Keratinocyte (primary cell): Measurements from ENCODE around the gene ACTR3C.
"Not testable (repeated sequence)": the region's sequence is repeated elsewhere in the genome, so short reads cannot be mapped to it uniquely, and the experiment has no call there.

ENCODE experiments used
- EZH2 ChIP-seq: IDR thresholded peaks from one replicate; pipeline ENCODE4 v1.6.1; 2012; ENCODE audit warnings: inconsistent platforms, mild to moderate bottlenecking, low read length, moderate library complexity
- TF ChIP-seq, protein P1 (sequence below), 3 experiments: IDR thresholded peaks in 1 of 3; conservative IDR thresholded peaks in 1 of 3; optimal IDR thresholded peaks in 1 of 3; 2 replicates in 2 of 3; 3 replicates in 1 of 3; pipeline versions ENCODE3 to v1.5.1; 2011; ENCODE audit warnings: low read length in 3 of 3, mild to moderate bottlenecking in 3 of 3, moderate library complexity in 2 of 3, control low read depth in 1 of 3, inconsistent platforms in 1 of 3; ENCODE audit not compliant: insufficient read depth in 2 of 3; ENCODE audit errors: extremely low read depth in 1 of 3

DNA sequence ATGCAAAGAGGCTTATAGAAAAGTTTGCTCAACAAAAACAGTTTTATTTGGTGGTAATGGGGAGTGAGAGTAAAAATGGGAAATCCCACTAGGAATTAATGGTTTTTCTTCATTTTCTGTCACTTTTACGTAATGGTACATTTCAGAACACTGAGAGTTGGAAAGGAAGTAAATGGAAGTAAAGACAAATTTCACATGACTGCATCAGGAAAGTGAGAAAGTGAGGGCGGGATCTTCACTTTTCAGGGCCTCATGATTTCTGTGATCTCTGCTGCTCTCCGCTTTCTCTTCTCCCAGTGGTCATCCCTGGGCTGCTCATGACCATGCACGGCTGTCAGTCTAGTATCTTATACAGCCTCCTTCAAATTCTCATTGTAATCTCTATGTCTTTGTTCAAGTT is 117.5 kb downstream of the ACTR3C start:
- TF ChIP-seq, protein P1, sequence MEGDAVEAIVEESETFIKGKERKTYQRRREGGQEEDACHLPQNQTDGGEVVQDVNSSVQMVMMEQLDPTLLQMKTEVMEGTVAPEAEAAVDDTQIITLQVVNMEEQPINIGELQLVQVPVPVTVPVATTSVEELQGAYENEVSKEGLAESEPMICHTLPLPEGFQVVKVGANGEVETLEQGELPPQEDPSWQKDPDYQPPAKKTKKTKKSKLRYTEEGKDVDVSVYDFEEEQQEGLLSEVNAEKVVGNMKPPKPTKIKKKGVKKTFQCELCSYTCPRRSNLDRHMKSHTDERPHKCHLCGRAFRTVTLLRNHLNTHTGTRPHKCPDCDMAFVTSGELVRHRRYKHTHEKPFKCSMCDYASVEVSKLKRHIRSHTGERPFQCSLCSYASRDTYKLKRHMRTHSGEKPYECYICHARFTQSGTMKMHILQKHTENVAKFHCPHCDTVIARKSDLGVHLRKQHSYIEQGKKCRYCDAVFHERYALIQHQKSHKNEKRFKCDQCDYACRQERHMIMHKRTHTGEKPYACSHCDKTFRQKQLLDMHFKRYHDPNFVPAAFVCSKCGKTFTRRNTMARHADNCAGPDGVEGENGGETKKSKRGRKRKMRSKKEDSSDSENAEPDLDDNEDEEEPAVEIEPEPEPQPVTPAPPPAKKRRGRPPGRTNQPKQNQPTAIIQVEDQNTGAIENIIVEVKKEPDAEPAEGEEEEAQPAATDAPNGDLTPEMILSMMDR (optimal IDR thresholded peaks at IDR 0.05 in 1 of 3, IDR thresholded peaks at IDR 0.05 in 1 of 3, conservative IDR thresholded peaks at IDR 0.05 in 1 of 3; ENCODE audit: extremely low read depth in 1 of 3, insufficient read depth in 2 of 3, low read length in 3 of 3): not testable (repeated sequence)
- TF ChIP-seq EZH2: not testable (repeated sequence)
